GM18507 (cell line): ENCODE measurements around the gene TDRD3.
A peak's percentile ranks its signal among the peaks of the same experiment; 100 is the strongest.
"Not testable (repeated sequence)": the region's sequence is repeated elsewhere in the genome, so short reads cannot be mapped to it uniquely, and the experiment has no call there.

Experiments used
- DNase-seq: peaks from one replicate; pipeline ENCODE4 v3.0.0; 2011; ENCODE audit warnings: low read depth; ENCODE audit not compliant: insufficient read length; ENCODE audit errors: extremely low spot score
- FAIRE-seq: peaks from 2 replicates; lab custom pipeline; 2011; peaks lifted over from hg19 to GRCh38; lab: Jason Lieb, UNC

Gene TDRD3

GRCh38 chr13:60396783-60397703 lies at the start of gene TDRD3:
Gene TDRD3, plus strand, starts transcription at chr13:60397220. Its CDS starts 145 bp downstream, at chr13:60397365.
- FAIRE-seq (no peak), DNase-seq (peak; percentile 58)

- no peak for FAIRE-seq
- DNase-seq, result no peak
Observed at GRCh38 chr13:60347690-60348089, 49.3 kb upstream of the TDRD3 start.

- DNase-seq (no peak), FAIRE-seq (no peak)
Observed at GRCh38 chr13:60348097-60348496, 48.9 kb upstream of the TDRD3 start.

DNA sequence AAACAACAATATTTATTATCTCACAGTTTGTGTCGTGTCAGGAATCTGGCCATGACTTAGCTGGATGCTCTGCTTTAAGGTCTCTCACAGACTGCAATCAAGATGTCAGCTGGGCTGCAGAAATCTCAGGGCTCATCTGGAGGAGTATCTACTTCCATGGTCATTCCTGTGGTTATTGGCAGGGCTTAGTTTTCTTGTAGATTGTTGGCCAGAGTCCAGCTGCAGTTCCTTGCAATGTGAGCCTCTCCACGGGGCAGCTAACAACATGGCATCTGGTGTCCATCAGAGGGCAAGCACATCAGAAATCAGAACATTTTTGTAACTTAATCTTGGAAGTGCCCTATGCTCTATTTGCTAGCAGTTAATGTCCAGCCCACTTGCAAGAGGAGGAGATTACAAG lies 45.7 kb upstream of the TDRD3 start:
- no peak for FAIRE-seq
- DNase-seq, result no peak

GRCh38 chr13:60351855-60352615 lies 45.0 kb upstream of the TDRD3 start:
- FAIRE-seq, result no peak
- no peak for DNase-seq

- no peak for FAIRE-seq
Observed at GRCh38 chr13:60352644-60353043, 44.4 kb upstream of the TDRD3 start.

GRCh38 chr13:60355056-60355455 lies 42.0 kb upstream of the TDRD3 start:
- no peak for FAIRE-seq
- no peak for DNase-seq

More at GRCh38 chr13:60352644-60353043, 44.4 kb upstream of the TDRD3 start:
- DNase-seq, result no peak

DNA sequence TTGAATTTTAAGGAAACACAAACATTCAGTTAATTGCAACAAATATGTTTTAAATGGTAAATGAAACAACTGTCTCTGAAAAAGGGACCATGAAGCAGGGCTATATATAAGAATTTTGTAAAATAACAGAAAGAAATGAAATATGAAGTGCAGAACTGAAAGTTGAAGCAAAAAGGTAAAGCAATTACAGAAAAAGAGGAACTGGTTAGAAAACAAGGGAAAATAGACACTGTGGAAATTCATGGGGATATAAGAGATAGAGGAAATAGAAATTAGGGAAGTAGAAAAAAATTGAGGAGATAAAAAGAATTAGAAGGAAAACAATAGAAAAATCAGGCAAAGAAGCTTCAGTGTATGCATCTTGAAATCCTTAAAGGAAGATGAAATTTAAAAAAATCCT lies 40.0 kb upstream of the TDRD3 start:
- DNase-seq (no peak), FAIRE-seq (no peak)

GRCh38 chr13:60358453-60358852 lies 38.6 kb upstream of the TDRD3 start:
- DNase-seq (no peak), FAIRE-seq (no peak)

GRCh38 chr13:60363288-60363687 lies 33.7 kb upstream of the TDRD3 start:
- FAIRE-seq (no peak), DNase-seq (no peak)

DNA sequence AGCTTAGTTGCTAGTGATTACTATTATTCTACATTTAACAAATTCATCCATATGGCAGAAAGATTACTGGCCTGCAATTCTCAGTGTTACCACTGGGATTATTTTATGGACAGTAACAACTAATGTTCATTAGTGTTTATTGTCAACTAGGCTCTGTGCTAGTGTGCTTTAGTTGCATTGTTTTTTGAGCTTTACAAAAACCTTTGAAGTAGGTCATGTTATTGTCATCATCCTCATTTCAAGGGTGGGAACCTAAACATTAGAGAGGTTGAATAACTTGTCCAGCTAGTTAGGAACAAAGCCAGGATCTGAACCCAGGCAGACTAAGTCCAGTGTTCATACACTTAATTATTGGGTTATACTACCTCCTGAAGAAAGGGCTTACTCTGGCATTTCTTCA lies 27.8 kb upstream of the TDRD3 start:
- FAIRE-seq, result no peak

DNA sequence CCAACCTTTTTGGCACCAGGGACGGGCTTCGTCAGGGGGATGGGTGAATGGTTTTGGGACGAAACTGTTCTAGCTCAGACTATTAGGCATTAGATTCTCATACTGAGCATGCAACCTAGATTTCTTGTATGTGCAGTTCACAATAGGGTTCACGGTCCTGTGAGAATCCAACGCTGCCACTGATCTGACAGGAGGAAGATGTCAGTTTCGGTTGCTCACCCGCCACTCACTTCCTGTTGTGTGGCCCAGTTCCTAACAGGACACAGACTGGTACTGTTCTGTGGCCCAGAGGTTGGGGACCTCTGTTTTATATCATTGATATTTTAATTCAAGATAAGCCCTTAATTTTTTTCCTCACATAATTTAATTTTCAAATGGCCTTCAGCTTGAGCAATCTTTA lies 26.7 kb upstream of the TDRD3 start:
- DNase-seq (no peak), FAIRE-seq (no peak)

More for the DNA sequence above, 27.8 kb upstream of the TDRD3 start:
- no peak for DNase-seq

DNA sequence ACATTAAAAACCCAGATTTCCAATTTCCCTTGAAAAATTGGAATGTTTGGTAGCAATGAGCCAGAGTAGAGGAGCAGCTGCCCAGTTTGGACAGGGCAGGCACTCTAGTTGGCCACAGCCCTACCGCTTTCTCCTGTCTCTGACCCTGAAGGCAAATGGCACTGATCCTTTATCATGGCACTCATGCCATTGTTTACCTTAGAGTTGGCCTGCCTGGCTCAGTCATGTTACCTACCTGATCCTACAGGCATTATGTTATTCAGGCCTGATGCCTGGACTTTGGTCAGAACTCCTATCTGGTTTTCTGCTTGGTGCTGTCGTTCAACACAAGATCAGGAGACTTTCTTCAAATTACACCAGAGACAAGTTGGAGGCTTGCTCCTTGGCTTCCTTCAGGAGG lies 24.9 kb upstream of the TDRD3 start:
- DNase-seq, result no peak
- FAIRE-seq, result no peak

GRCh38 chr13:60379282-60379681 lies 17.7 kb upstream of the TDRD3 start:
- DNase-seq, FAIRE-seq: not testable (repeated sequence)

DNA sequence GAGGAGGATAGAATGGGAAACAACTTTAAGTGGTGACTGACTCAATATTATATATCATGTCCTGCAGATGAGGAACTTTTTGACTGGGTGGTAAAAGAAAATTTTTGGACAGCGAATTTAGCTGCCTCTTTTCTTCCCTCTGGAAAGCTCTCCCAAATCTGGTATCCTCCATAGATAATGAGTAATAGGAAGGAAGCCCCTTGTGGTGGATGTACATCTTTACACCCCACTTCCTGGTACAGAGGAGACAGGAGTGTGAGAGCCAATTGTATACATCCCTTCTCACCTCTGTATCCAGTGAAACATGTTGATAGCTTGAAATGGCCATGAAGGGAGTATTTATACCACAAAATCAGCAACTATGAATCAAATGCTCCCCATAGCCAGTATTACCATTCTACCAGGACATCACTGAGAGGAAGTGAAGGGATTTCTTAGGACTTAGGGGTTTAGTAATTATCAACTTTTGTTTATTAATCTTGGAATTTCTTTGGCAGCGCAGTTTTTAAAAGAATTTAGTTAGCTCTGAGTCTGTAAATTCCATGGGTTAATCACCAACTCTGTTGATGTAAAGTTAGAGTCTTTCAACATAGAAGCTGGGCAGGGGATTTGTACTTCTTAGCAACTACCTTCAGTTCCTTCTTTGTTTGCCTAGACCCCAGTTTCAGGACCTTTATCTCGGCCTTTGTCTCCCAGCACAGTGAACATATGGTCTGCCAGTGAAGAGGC lies 17.0 kb upstream of the TDRD3 start:
- DNase-seq (no peak), FAIRE-seq (no peak)

- FAIRE-seq (no peak), DNase-seq (no peak)
Observed at GRCh38 chr13:60384911-60385310, 12.1 kb upstream of the TDRD3 start.

- FAIRE-seq, result no peak
- no peak for DNase-seq
Observed at GRCh38 chr13:60386250-60386649, 10.8 kb upstream of the TDRD3 start.

GRCh38 chr13:60392131-60392530 lies 4.9 kb upstream of the TDRD3 start:
- no peak for DNase-seq
- no peak for FAIRE-seq

- FAIRE-seq, result peak; percentile 100
- DNase-seq, result peak; percentile 87
Observed at GRCh38 chr13:60395971-60396782, 843 bp upstream of the TDRD3 start.
